ENCODE measurements around the gene IFT22.
A peak's percentile ranks its signal among the peaks of the same experiment; 100 is the strongest.
"Not testable (repeated sequence)": the region's sequence is repeated elsewhere in the genome, so short reads cannot be mapped to it uniquely, and the experiment has no call there.

The IFT22 gene

DNA sequence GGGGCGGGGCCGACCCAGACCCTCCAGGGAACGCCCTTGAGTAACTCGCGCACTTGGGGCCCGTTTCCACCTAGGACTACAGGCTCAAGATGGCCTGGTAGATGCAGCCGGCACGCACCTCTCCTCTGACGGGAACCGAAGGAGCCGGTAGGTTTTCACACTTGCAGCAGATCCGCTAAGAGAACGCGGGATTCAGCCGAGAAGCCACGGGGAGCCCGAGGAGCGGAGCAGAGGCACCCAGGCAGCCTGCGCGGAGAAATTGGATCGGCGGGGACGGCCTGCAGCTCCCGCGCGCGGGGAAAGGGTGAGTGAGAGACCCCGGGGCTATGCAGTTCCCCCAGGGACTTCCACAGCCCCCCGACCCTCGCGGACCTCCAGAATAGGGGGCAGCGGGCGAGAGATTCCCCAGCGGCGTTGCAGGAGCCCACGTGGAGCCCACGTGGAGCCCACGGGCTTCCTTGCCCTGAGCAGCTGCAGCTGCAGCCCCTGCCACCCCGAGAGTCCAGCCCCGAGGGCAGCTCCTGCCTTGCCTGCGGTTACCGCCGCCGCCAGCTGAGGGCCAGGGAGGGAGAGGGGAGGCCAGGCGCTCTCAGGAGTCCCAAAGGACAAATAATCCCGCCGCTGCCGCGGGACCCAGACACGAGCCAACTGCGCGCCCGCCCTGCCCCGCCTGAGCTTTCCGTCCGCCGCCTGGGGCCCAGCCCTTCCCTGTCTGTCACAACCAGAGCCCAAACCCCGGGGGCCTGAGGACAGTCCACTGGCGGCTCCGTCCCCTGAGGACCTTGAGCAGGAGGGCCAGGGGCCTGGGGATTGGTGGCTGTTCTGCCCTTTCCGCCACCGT lies 13.1 kb downstream of the IFT22 start:
- DNase-seq, result peak; percentile 59

DNA sequence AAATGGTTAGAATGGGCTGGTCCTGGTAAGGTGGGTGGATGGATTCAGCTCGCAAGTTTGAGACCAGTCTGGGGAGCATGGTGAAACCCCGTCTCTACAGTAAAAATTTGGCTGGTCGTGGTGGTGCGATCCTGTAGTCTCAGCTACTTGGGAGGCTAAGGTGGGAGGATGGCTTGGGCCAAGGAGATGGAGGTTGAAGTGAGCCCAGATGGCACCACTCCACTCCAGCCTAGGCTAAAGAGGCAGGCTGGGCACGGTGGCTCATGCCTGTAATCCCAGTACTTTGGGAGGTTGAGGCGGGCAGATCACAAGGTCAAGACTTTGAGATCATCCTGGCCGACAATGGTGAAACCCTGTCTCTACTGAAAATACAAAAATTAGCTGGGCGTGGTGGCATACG lies 15.3 kb downstream of the IFT22 start:
- DNase-seq, result no peak

DNA sequence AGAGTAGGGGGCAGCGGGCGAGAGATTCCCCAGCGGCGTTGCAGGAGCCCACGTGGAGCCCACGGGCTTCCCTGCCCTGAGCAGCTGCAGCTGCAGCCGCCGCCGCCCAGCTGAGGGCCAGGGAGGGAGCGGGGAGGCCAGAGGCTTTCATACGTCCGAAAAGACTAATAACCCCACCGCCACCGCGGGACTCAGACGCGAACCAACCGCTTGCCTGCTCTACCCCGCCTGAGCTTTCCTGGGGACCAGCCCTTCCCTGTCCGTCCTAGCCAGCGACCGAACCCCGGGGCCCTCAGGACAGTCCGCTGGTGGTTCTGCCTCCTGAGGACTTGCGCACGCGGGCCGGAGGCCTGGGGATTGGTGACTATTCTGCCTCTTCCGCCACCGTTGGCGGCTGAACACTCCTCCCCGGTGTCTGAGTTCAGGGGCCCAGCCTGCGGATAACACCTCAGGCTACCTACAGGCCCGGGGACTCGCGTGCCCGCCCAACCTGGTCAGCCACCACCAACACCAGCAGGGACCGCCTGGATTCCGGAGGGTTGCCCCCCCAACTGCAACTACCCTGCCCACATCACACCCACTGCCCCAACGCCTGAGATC lies 18.4 kb downstream of the IFT22 start:
- no peak for DNase-seq

DNA sequence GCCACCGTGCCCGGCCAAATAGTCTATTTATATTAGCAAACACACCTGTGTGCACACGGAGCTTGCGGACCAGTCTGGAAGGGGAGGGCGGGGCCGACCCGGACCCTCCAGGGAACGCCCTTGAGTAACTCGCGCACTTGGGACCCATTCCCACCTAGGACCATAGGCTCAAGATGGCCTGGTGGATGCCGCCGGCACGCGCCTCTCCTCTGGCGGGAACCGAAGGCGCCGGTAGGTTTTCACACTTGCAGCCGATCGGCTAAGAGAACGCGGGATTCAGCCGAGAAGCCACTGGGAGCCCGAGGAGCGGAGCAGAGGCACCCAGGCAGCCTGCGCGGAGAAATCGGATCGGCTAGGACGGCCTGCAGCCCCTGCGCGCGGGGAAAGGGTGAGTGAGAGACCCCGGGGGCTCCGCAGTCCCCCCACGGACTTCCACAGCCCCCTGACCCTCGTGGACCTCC lies 18.9 kb downstream of the IFT22 start:
- DNase-seq, result no peak

DNA sequence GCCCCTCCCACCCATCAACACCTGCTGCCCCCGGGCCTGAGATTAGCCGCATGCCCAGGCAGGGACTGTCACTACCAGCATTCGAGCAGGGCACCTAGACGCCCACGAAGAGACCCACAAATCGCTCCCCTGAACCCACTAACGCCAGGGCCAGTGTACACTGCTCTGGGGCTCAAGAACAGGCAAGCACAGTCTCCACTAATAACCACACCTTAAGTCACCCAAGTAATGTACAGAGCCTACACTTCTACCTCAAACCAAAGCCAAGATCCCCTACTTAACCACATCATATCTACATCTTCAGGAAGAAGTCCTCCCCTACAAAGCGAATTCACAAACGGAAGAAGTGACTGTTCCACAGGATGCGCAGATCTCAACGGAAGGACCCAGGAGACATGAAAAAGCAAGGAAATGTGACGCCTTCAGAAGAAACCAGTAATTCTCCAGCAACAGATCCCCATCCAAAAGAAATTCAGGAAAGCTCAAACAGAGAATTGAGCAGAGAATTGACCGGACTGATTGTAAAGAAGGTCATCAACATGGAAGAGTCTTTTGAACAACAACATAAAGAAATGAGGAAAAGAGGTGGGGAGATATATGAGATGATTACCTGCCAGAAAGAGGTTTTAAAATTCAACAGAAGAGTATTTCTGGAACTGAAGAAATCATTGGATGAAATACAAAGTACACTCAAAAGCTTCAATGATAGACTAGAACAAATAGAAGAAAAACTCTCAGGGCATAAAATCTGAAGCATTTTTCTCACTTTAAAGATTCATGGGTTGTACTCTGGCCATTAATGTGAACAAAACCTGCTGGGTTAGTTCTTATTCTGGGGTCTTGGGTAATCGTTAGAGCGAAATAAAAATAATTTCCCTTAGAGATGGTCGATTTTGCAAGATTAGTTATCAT lies 20.9 kb downstream of the IFT22 start:
- DNase-seq, result no peak

DNA sequence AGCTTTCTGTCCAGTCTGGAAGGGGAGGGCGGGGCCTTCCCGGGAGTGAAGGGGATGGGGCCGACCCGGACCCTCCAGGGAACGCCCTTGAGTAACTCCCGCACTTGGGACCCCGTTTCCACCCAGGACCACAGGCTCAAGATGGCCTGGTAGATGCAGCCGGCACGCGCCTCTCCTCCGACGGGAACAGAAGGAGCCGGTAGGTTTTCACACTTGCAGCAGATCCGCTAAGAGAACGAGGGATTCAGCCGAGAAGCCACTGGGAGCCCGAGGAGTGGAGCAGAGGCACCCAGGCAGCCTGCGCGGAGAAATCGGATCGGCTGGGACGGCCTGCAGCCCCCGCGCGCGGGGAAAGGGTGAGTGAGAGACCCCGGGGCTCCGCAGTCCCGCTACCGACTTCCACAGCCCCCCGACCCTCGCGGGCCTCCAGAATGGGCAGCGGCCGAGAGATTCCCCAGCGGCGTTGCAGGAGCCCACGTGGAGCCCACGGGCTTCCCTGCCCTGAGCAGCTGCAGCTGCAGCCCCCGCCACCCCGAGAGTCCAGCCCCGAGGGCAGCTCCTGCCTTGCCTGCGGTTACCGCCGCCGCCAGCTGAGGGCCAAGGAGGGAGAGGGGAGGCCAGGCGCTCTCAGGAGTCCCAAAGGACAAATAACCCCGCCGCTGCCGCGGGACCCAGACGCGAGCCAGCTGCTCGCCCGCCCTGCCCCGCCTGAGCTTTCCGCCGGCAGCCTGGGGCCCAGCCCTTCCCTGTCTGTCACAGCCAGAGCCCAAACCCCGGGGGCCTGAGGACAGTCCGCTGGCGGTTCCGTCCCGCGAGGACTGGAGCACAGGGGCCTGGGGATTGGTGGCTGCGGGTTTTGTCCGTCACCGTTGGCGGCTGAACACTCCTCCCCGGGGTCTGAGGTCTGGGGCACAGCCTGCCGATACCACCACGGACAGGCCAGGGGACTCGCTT lies 21.8 kb downstream of the IFT22 start:
- DNase-seq, result no peak

DNA sequence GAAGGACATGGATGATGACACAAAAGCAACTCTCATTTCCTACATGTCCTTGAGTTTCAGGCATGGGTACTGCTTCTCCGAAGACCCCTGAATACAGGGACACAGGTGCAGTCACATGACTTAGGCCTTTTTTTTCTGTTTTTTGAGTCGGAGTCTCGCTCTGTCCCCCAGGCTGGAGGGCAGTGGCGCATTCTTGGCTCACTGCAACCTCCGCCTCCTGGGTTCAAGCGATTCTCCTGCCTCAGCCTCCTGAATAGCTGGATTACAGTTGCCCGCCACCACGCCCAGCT lies 26.8 kb downstream of the IFT22 start:
- DNase-seq, result no peak

DNA sequence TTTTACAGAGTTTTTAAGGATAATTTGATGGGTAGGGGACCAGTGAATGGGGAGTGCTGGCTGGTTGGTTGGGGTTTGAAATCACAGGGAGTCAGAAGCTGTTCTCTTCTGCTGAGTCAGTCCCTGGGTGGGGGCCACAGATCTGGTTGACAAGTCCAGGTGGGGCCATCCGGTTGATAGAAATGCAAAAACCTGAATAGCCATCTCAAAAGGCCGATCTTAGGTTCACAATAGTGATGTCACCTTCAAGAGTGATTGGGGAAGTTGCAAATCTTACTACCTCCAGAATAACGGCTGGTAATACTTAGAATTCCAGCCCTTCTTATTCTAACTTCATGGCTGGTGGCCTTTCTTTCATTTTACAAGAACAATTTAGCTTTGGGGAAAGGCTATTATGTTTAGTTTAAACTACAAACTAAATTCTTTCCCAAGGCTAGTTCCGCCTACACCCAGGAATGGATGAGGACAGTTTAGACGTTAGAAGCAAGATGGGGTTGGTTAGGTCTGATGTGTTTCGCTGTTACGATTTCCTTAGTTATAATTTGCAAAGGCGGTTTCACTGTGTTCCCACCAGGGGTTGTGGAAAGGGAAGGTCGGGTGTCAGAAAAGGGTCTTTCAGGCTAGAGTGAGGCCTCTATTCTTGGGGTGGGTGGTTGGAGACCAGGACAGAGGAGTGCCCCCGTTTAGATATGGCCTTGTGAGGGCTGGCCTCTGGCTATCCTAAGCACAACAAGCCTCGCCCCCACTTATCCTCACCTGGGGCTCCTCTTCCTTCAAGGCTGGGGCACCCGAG lies 27.4 kb downstream of the IFT22 start:
- DNase-seq, result no peak

DNA sequence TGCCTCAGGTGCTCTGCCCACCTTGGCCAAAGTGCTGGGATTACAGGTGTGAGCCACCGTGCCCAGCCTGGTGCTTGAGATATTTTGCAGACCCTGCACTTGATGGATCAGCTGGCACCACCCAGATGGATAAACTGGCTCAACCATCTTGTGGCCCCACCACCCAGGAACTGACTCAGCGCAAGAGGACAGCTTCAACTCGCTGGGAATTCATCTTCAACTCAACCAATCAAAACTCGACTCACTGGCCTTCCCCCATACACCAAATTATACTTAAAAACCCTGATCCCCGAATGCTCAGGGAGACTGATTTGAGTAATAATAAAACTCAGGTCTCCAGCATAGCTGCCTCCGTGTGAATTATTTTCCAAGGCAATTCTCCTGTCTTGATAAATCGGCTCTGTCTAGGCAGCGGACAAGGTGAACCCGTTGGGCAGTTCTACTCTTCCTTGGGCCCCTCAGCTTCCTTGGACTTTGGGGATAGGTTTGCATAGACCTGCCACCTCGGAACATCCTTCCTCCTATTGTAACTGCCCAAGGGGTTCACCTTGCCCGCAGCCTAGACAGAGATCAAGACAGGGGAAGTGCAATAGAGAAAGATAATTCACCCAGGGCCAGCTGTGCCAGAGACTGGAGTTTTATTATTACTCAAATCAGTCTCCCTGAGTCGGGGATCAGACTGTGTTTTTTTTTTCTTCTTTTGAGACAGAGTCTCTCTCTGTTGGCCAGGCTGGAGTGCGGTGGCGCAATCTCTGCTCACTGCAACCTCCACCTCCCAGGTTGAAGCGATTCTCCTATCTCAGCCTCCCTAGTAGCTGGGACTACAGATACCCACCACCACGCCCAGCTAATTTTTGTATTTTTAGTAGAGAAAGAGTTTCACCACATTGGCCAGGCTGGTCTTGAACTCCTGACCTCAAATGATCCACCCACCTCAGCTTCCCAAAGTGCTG lies 28.3 kb downstream of the IFT22 start:
- DNase-seq, result not testable (repeated sequence)

DNA sequence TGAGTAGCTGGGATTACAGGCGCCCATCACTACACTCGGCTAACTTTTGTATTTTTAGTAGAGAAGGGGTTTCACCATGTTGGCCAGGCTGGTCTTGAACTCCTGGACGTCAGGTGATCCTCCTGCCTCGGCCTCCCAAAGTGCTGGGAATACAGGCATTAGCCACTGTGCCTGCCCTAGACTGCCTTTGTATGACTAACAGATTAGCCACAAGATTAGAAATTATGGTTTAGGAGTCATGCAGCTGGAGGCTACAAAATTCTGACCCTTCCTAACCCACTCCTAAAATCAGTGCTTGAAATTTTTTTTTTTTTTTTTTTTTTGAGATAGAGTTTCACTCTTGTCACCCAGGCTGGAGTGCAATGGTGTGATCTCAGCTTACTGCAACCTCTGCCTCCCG lies 29.0 kb downstream of the IFT22 start:
- DNase-seq, result not testable (repeated sequence)

DNA sequence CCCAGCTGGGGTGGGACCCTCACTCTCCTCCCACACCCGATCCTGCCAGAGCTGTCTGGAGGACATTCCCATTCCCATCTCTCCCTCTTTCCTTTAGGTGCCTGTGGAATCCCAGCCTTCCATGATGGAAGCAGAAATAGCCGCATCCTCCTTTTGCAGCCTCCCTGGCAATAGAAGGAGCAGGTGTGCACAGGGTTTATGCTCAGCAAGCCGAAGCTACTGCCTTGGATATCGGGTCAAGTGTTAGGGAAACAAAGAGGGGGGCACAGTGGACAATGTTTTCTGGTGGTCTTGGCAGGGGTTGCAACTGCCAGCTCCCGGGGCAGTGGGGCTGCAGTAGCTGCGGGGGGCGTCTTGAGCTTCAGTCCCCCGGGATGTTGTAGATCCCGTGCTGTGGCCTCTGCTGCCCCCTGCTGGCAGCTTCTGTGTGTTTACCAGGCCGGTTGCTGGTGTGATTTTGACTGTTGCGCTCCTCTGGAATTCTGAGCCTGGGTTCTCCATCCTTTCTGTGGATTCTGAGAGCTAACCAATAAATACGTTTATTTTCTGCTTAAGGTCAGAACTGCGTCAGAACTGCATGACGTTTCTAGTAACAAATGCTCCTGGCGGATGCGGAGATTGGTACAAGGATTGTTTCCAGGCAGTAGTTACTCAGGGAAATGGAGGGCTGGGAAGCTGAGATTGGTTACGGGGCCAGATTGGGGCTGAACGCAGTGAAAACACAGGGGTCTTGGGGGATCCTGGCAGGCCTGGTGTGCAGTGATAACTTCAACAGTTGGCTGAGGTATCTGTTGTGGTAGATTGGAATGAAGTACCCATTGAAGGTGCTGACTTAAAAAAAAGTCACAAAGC lies 31.2 kb downstream of the IFT22 start:
- DNase-seq, result peak; percentile 14

DNA sequence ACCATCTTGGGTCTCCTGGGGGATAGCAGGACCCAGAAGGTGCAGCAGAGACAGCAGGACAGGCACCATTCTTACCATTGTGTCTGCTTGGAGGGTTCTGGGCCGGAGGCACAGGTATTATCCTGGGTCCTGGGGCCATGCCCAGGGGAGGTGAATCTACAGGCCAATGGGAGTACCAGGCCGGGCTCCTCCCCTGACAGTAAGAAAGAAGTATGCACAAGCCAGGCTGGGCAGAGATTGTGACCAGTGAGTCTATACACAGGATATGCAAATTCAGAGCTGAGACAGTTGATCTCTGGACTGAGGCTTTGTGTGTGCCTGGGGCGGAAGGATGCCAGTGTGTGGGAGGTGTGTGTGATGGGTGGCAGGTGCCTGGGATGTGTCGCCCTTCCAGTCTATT lies 31.9 kb downstream of the IFT22 start:
- not testable (repeated sequence) for DNase-seq

DNA sequence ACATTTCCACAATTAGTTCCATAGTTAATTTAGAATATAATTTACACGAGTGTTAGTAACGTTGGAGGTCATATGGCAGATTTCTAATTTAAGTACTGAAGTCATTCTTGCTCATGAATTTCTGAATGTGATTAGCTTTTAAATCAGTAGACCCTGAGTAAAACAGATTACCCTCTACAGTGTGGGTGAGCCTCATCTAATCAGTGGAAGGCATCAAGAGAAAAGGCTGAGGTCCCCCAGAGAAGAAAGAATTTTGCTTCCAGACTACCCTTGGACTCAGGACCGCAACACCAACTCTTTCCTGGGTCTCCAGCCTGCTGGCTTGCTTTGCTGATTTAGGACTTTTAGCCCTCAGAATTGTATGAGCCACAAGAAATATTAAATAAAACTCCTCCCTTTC lies 33.2 kb downstream of the IFT22 start:
- no peak for DNase-seq

DNA sequence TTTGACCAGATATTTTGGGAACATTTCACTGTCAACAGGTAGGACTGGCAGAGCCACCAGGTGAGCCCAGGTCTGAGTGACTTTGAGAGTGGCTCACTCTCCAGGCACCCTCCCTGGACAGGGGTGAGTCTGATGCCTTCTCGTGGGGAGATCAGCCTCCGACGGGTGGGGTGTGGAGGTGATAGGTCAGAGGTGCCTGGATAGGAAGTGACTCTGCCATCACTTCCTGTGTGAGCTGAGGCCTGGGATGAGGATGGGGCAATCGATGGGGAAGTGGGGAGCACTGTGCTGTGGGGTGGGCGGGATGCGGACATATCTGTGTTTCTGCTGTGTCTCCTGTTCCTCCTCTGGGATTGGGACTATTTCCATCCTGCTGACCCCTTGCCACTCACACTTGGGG lies 34.6 kb downstream of the IFT22 start:
- DNase-seq, result no peak

DNA sequence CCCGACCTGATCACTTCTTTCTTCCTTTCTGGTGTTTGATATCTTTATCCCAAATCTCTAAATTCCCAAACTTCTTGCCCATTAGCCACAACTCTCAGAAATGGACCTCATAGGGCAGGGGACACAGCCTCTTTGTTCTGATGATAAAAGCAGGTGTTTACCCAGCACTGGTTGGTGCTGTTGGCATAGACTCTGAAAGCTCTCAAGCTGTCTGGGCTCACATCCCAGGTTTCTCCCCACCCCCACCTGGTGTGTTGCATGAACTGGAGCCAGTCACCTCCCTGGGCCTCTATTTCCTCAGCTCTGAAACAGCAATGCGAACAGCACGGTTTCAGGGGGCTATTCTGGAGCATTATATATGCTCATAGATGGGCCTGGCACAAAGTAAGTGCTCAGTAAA lies 35.7 kb downstream of the IFT22 start:
- not testable (repeated sequence) for DNase-seq

DNA sequence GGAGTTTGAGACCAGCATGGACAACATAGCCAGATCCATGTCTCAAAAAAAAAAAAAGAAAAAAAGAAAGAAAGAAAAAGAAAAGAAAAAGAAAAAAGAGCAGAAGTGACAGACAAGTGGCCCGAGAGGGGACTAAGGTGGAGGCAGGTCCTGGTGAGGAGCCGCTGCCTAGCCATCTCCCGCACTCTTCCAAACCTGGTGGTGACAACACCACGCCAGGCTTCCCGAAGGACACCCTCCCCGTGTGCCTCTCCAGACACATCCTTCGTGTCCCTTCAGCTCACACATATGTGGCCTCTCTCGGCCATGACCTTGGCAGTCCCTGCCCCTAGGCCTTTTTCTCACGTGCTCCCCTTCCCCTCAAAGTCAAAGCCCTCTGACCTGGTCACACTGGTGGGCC lies 36.4 kb downstream of the IFT22 start:
- DNase-seq, result no peak

DNA sequence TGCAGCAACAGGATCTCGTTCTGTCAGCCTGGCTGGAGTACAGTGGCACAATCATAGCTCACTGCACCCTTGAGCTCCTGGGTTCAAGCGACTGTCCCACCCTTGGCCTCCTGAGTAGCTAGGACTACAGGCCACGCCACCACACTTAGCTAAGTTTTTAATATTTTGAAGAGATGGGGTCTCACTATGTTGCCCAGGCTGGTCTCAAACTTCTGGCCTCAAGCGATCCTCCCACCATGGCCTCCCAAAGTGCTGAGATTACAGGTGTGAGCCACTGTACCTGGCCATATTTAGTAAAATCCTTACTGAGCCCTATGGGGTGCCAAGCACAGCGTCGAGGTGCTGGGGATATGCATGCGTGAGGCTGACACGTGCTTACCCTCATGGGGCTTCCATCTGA lies 40.7 kb downstream of the IFT22 start:
- not testable (repeated sequence) for DNase-seq

DNA sequence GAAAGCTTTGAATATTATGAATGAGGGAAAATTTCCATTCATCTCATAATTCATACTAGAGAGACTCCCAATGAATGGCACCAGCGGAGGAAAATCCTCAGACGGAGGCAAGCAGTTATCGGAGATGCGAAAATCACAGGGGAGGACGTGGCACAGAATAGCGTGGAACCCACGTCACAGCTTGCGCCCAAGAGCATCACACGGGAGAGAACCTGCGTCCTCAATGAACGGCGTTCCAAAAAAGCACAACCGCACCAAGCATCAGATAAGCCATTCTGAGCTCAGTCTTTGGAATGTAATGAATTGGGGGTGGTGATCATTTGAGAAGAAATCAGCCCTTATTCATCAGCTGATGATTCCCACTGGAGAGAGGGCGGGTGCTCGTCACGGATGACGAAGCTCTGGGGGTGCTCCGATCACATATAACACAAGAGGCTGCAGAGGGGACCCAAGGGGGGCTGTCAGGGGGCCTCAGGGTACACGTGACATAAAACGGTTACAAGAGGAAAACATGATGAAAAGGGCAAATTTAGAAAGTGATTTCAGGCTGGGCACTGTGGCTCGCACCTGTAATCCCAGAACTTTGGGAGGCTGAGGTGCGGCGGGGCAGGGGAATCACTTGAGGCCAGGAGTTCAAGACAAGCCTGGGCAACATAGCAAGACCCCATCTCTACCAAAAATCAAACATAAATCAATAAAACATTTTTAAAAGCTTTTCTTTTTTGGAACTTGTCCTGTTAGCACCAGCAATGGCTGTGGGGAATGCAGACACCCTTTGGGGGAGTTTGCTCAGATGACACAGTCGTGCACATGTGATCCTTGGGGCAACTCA lies 42.9 kb downstream of the IFT22 start:
- DNase-seq, result no peak

DNA sequence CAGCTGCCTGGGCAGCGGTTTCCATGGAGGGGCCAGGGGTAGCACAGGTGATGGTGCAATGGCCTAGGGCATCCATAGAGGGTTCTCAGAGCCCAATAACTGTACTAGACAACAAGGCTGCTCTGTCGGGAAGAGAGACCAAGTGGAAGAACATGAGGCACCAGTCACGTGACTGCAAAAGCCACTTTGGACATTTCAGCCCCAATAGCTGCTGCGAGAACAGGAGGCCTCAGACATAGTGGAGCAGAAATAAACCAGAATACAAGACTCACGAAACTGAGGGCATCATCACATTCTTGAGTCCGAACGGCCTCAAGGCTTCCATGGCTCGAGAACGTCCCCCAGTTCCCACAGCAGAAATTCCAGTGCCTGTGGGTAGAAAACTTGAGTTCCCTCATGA lies 44.5 kb downstream of the IFT22 start:
- DNase-seq, result no peak
